ENCODE data around the gene SDR42E2.
"Not testable (repeated sequence)": the region's sequence is repeated elsewhere in the genome, so short reads cannot be mapped to it uniquely, and the experiment has no call there.

SDR42E2 gene

GRCh38 chr16:22138482-22138881, 23.8 kb upstream of the SDR42E2 start:
- Histone ChIP-seq H3K27ac (ENCODE audit: low read depth, low read length) (no peak overlapping the region), H3K36me3 (ENCODE audit: control insufficient read depth, insufficient read depth, low read length) (no peaks in the 10 kb centered on the region), H3K4me1 (ENCODE audit: control insufficient read depth, insufficient read depth, low read length) (no peaks in the 10 kb centered on the region), H3K4me3 (ENCODE audit: low read length) (no peak overlapping the region), H3K27me3 (ENCODE audit: control insufficient read depth, insufficient read depth, low read length) (no peaks in the 10 kb centered on the region), H3K9ac (ENCODE audit: low read length) (no peak overlapping the region)

GRCh38 chr16:22139008-22139407, 23.3 kb upstream of the SDR42E2 start:
- Histone ChIP-seq H3K27ac (ENCODE audit: low read depth, low read length) (no peak overlapping the region), H3K4me1 (ENCODE audit: control insufficient read depth, insufficient read depth, low read length) (no peaks in the 10 kb centered on the region), H3K36me3 (ENCODE audit: control insufficient read depth, insufficient read depth, low read length) (no peaks in the 10 kb centered on the region), H3K9ac (ENCODE audit: low read length) (no peak overlapping the region), H3K27me3 (ENCODE audit: control insufficient read depth, insufficient read depth, low read length) (no peaks in the 10 kb centered on the region), H3K4me3 (ENCODE audit: low read length) (no peak overlapping the region)

DNA sequence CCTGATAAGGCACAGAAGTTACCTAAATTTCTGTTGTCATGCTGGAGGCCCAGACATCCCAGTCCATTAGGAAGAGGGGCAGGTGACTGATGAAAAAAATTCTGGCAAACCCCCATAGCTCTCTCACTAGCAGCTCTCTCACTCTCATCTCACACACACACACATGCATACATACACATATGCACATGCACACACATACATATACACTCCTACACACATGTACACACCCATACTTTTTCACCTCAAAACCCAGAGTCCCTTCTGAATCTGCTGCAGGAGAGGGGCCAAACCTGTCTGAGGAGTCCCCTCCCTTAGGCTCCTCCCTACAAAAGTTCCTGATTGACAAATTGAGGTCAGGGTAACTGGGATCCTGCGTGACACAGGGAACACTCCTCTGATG, 22.6 kb upstream of the SDR42E2 start:
- no peaks in the 10 kb centered on the region for H3K4me1 ChIP-seq (ENCODE audit: control insufficient read depth, insufficient read depth, low read length)

DNA sequence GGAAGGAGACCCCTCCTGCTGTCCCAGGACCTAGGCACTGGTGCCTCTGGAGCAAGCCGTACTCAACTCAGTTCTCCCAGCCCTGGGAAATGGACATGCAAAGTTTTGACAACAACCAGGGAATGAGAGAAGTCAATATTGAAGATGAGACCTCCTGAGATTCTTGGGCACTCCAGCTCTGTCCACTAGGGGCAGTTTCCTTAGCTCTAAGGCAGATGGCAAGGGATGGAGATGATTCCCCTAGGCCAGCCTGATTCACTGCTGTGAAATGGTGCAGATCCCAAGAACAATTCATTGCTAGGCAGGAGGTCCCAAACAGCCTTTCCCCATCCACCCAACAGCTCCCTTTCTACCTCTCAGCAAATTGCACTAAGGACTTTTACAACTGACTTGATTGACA, 20.5 kb upstream of the SDR42E2 start:
- H3K36me3 ChIP-seq (ENCODE audit: control insufficient read depth, insufficient read depth, low read length): no peaks in the 10 kb centered on the region
- H3K4me1 ChIP-seq (ENCODE audit: control insufficient read depth, insufficient read depth, low read length): no peaks in the 10 kb centered on the region
- H3K27me3 ChIP-seq (ENCODE audit: control insufficient read depth, insufficient read depth, low read length): no peaks in the 10 kb centered on the region
- H3K9ac ChIP-seq (ENCODE audit: low read length): no peak overlapping the region
- H3K27ac ChIP-seq (ENCODE audit: low read depth, low read length): no peak overlapping the region
- no peak overlapping the region for H3K4me3 ChIP-seq (ENCODE audit: low read length)

More for the DNA sequence above, 22.6 kb upstream of the SDR42E2 start:
- Histone ChIP-seq H3K4me3 (ENCODE audit: low read length) (no peak overlapping the region), H3K36me3 (ENCODE audit: control insufficient read depth, insufficient read depth, low read length) (no peaks in the 10 kb centered on the region), H3K27ac (ENCODE audit: low read depth, low read length) (no peak overlapping the region), H3K9ac (ENCODE audit: low read length) (no peak overlapping the region), H3K27me3 (ENCODE audit: control insufficient read depth, insufficient read depth, low read length) (no peaks in the 10 kb centered on the region)

GRCh38 chr16:22144520-22144919, 17.8 kb upstream of the SDR42E2 start:
- no peaks in the 10 kb centered on the region for H3K27me3 ChIP-seq (ENCODE audit: control insufficient read depth, insufficient read depth, low read length)
- no peaks in the 10 kb centered on the region for H3K36me3 ChIP-seq (ENCODE audit: control insufficient read depth, insufficient read depth, low read length)
- no peak overlapping the region for H3K9ac ChIP-seq (ENCODE audit: low read length)
- H3K27ac ChIP-seq (ENCODE audit: low read depth, low read length): no peak overlapping the region
- no peak overlapping the region for H3K4me3 ChIP-seq (ENCODE audit: low read length)
- H3K4me1 ChIP-seq (ENCODE audit: control insufficient read depth, insufficient read depth, low read length): no peaks in the 10 kb centered on the region

- H3K27me3 ChIP-seq (ENCODE audit: control insufficient read depth, insufficient read depth, low read length): no peaks in the 10 kb centered on the region
- H3K27ac ChIP-seq (ENCODE audit: low read depth, low read length): no peak overlapping the region
- no peak overlapping the region for H3K9ac ChIP-seq (ENCODE audit: low read length)
- no peaks in the 10 kb centered on the region for H3K4me1 ChIP-seq (ENCODE audit: control insufficient read depth, insufficient read depth, low read length)
- H3K36me3 ChIP-seq (ENCODE audit: control insufficient read depth, insufficient read depth, low read length): no peaks in the 10 kb centered on the region
- H3K4me3 ChIP-seq (ENCODE audit: low read length): no peak overlapping the region
These were observed 14.5 kb upstream of the SDR42E2 start for GRCh38 chr16:22147853-22148252.

GRCh38 chr16:22151246-22151998, 10.9 kb upstream of the SDR42E2 start:
- Histone ChIP-seq H3K36me3 (ENCODE audit: control insufficient read depth, insufficient read depth, low read length) (no peaks in the 10 kb centered on the region), H3K9ac (ENCODE audit: low read length) (no peak overlapping the region), H3K27ac (ENCODE audit: low read depth, low read length) (no peak overlapping the region), H3K27me3 (ENCODE audit: control insufficient read depth, insufficient read depth, low read length) (no peaks in the 10 kb centered on the region), H3K4me3 (ENCODE audit: low read length) (no peak overlapping the region), H3K4me1 (ENCODE audit: control insufficient read depth, insufficient read depth, low read length) (no peaks in the 10 kb centered on the region)

DNA sequence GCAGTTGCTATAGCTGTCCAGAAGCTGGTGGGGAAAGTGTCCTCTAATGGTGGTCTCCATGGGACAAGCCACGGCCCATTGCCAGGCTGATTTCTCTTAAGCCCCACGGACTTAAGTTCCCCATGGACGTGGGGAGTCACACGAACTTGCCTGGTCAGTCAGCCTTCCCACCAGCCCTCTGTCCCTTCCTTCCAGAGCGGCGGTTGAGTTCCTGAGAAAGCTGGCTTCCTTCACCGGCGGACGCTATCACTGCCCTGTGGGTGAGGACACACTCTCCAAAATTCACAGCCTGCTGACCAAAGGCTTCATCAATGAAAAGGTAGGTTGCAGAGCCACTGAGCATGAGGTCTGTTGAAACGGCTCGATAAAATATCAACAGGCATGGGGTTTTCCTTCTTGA, 10.0 kb upstream of the SDR42E2 start:
- no peaks in the 10 kb centered on the region for H3K36me3 ChIP-seq (ENCODE audit: control insufficient read depth, insufficient read depth, low read length)
- no peak overlapping the region for H3K27ac ChIP-seq (ENCODE audit: low read depth, low read length)
- H3K4me1 ChIP-seq (ENCODE audit: control insufficient read depth, insufficient read depth, low read length): no peaks in the 10 kb centered on the region
- H3K4me3 ChIP-seq (ENCODE audit: low read length): no peak overlapping the region
- no peaks in the 10 kb centered on the region for H3K27me3 ChIP-seq (ENCODE audit: control insufficient read depth, insufficient read depth, low read length)
- no peak overlapping the region for H3K9ac ChIP-seq (ENCODE audit: low read length)

DNA sequence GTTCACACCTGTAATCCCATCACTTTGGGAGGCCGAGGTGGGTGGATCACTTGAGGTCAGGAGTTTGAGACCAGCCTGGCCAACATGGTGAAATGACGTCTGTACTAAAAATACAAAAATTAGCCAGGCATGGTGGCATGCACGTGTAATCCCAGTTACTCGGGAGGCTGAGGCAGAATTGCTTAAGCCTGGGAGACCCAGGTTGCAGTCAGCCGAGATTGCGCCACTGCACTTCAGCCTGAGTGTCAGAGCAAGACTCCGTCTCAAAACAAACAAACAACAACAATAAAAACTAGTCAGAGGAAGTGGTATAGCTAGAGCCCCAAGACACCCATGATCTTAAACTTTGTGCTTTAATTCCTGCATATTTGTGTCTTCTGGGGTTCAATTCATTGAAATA, 9.2 kb upstream of the SDR42E2 start:
- H3K9ac ChIP-seq (ENCODE audit: low read length); H3K4me1 ChIP-seq (ENCODE audit: control insufficient read depth, insufficient read depth, low read length); H3K27ac ChIP-seq (ENCODE audit: low read depth, low read length); H3K36me3 ChIP-seq (ENCODE audit: control insufficient read depth, insufficient read depth, low read length); H3K4me3 ChIP-seq (ENCODE audit: low read length); H3K27me3 ChIP-seq (ENCODE audit: control insufficient read depth, insufficient read depth, low read length): not testable (repeated sequence)

DNA sequence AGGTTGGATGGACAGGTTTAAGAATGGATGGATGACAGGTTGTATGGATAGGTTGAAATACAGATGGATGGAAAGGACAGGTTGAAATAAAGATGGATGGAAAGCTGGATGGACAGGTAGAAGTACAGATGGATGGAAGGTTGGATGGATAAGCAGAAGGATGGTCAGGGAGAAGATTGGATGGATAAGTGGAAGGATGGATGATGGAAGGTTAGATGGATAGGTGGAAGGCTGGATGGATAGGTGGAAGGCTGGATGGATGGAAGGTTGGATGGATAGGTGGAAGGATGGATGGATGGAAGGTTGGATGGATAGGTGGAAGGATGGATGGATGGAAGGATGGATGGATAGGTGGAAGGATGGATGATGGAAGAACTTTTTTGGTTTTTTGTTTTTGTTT, 905 bp upstream of the SDR42E2 start:
- Histone ChIP-seq H3K4me1 (ENCODE audit: control insufficient read depth, insufficient read depth, low read length) (no peaks in the 10 kb centered on the region), H3K9ac (ENCODE audit: low read length) (no peak overlapping the region), H3K36me3 (ENCODE audit: control insufficient read depth, insufficient read depth, low read length) (no peaks in the 10 kb centered on the region), H3K27me3 (ENCODE audit: control insufficient read depth, insufficient read depth, low read length) (no peaks in the 10 kb centered on the region), H3K27ac (ENCODE audit: low read depth, low read length) (no peak overlapping the region), H3K4me3 (ENCODE audit: low read length) (no peak overlapping the region)

DNA sequence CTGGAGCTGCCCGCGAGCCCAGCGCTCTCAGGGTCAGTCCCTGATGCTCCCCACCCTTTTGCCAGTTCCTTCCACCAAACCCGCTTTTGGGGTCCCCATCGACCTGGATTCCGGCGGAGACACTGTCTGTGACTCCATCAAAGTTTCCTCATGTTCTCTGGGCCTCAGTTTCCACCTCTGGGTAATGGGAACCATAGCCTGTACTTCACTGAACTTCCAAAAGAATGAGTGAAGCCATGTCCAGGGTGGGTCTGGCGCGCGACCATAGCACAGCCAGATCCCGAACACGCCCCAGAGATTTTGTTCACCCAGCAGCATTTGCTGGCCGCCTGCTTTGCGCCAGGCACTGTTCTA, 327 bp downstream of the SDR42E2 start:
- no peaks in the 10 kb centered on the region for H3K27me3 ChIP-seq (ENCODE audit: control insufficient read depth, insufficient read depth, low read length)
- H3K27ac ChIP-seq (ENCODE audit: low read depth, low read length): no peak overlapping the region
- no peak overlapping the region for H3K9ac ChIP-seq (ENCODE audit: low read length)
- no peaks in the 10 kb centered on the region for H3K4me1 ChIP-seq (ENCODE audit: control insufficient read depth, insufficient read depth, low read length)
- no peaks in the 10 kb centered on the region for H3K36me3 ChIP-seq (ENCODE audit: control insufficient read depth, insufficient read depth, low read length)
- no peak overlapping the region for H3K4me3 ChIP-seq (ENCODE audit: low read length)

DNA sequence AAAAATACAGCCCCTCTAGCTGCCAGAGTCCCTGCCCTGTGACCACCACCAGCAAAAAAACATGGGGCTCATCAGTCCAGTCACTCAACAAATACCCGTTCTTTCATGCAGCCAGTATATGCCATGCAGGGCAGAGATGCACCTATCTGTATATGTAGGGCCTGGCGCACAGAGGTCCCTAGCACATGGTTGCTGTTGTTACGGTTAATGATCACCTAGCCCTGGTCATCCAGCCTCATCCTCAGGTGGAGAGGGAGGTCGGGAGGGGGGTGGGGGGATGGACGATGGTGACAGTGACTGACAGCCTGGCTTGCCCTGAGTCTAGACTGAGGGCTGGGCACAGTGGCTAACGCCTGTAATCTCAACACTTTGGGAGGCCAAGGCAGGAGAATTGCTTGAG, 1.5 kb downstream of the SDR42E2 start:
- Histone ChIP-seq H3K4me1 (ENCODE audit: control insufficient read depth, insufficient read depth, low read length) (no peaks in the 10 kb centered on the region), H3K27ac (ENCODE audit: low read depth, low read length) (no peak overlapping the region), H3K4me3 (ENCODE audit: low read length) (no peak overlapping the region), H3K27me3 (ENCODE audit: control insufficient read depth, insufficient read depth, low read length) (no peaks in the 10 kb centered on the region), H3K36me3 (ENCODE audit: control insufficient read depth, insufficient read depth, low read length) (no peaks in the 10 kb centered on the region), H3K9ac (ENCODE audit: low read length) (no peak overlapping the region)

DNA sequence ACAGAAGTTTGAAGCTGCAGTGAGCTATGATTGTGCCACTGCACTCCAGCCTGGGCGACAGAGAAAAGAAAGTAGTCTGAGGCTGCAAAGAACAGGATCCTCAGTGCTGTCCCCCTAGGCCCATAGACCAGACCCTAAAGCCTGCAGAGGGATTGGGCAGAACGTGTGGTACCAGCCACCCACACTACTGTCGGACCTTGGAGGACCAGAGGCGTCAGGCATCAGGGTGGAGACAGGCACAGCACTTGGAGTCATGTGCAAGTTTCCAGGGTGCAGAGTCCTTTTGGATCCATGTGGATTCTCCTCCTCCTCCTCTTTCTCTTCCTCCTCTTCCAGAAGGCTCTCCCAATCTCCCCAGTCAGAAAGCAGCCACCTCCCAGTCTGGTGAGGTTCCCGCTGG, 2.2 kb downstream of the SDR42E2 start:
- H3K9ac ChIP-seq (ENCODE audit: low read length): no peak overlapping the region
- no peaks in the 10 kb centered on the region for H3K36me3 ChIP-seq (ENCODE audit: control insufficient read depth, insufficient read depth, low read length)
- H3K4me3 ChIP-seq (ENCODE audit: low read length): no peak overlapping the region
- H3K27me3 ChIP-seq (ENCODE audit: control insufficient read depth, insufficient read depth, low read length): no peaks in the 10 kb centered on the region
- no peak overlapping the region for H3K27ac ChIP-seq (ENCODE audit: low read depth, low read length)
- H3K4me1 ChIP-seq (ENCODE audit: control insufficient read depth, insufficient read depth, low read length): no peaks in the 10 kb centered on the region
